GM18526 (cell line): ENCODE data around the gene TMEM184B.

ENCODE experiments used
- POLR2A ChIP-seq: IDR thresholded peaks from 3 replicates; pipeline ENCODE4 v1.6.1; 2011; ENCODE audit not compliant: insufficient read length; ENCODE audit errors: extremely low read depth

TMEM184B gene

DNA sequence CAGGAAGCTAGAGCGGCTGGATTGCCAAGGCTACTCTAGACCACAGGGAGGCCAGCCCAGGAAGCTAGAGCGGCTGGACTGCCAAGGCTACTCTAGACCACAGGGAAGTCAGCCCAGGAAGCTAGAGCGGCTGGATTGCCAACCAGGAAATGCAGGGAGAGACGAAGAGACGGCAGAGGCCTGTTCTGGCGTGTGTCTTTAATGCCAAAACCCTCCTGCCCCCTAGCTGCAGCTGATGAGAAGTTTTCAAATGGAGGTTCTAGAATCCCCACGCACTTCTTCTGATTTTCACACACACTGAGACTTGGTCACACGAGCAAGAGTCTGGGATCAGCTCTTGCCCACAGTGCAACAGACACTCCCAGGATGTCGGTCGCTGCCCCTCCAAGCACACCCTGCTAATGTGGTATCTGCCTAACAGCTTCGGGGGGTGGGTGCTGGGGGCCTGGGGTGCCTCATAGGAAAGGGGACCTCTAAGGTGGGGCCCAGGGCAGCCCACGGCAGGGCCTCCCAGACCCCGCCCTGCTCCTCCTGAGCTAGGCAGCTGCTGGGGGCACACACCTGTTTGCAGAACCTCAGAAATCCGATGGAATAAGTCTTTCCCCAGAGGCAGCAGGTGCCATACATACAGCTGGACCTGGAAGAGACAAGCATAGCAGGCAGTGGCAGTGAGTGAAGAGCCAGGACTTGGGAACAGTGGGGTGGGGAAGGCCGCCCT, 42.5 kb downstream of the TMEM184B start:
- no peak for TF ChIP-seq POLR2A

DNA sequence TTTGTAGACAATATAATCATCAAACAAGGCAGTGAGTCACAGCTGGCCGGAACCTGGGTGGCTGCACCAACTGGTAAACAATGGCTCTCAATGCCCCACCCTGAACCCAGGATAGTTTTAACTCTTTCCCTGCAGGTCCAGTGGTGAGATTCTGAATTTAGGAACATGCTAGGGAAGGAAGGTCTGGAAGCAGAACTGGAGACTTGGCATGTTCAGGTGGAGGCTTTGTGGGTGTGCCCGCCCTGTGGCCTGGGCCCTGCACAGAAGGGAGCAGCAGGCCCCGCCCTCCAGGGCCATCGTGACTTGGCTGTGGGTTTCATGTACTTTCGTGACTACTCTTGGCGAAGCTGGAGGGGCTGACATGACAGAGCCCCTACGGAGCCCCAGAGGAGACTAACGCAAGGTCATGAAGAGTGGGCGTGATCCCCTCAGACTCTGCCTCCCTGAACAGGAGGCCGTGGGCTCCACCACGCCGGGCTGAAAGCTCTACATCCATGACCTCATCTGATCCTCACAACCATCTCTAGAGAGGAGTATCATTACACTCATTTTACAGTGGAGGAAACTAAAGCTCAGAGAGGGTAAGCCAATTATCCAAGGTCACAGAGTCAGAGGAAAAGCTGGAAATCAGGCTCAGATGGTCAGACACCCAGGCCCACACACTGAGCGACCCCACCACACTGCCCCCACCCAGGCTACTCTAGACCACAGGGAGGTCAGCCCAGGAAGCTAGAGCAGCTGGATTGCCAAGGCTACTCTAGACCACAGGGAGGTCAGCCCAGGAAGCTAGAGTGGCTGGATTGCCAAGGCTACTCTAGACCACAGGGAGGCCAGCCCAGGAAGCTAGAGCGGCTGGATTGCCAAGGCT, 43.7 kb downstream of the TMEM184B start:
- no peak for TF ChIP-seq POLR2A

DNA sequence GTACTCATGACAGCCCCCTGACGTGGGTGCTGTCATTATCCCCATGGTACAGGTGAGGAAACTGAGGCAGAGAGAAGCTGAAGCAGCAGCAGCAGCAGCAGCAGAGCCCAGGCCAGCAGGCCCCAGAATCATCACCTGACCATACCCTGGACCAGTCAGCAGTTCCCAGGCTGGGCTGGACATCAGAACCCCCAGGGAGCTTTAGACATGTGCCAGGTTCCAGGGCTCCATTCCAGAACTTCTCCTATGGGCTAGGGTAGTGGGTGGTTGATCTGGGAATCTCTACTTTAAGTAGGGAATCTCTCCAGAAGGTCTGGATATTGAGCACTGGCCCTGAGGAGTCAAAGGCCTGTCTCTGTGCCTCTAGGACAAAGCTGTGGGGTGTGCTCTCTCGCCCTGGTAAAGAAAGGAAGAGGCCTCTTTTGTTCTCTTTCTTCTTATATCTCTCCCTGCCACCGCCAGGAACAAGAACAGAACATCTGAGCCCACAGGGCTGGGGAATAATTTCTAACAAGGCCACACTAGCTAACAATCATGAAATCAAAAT, 44.4 kb downstream of the TMEM184B start:
- no peak for TF ChIP-seq POLR2A

DNA sequence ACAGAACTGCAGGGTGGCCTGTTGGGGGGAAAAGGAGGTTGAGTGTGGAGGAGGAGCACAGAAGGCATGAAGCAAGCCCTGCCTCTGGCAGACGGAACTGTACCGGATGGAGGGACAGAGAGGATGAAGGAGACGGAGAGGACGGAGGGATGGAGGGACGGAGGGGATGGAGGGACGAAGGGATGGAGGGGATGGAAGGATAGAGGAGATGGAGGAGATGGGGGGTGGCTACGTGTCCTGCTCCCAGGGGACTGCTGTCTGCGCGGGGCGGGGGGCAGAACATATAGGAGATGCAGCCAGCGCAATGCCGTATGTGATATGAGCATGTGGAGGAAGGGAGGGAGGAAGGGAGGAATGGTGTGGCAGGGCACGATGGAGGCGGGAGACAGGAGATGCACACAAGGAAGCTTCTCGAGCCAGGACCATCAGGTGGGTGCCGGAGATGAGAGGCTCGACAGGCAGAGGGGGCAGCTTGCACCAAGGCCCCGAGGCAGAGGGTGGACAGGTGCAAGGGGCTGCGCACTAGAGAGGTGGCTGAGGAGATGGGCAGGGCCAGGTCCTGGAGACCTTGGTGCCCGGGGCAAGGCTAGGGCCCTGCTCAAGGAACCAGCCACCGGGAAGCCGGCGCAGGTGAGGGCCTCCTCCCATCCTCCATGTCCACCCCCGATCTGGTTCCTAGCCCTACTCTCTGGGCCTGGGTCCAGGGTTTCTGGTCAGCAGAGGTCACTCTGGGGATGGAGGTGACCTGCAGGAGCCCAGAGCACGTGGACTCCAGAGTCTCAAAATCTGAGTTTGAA, 45.8 kb downstream of the TMEM184B start:
- no peak for TF ChIP-seq POLR2A

DNA sequence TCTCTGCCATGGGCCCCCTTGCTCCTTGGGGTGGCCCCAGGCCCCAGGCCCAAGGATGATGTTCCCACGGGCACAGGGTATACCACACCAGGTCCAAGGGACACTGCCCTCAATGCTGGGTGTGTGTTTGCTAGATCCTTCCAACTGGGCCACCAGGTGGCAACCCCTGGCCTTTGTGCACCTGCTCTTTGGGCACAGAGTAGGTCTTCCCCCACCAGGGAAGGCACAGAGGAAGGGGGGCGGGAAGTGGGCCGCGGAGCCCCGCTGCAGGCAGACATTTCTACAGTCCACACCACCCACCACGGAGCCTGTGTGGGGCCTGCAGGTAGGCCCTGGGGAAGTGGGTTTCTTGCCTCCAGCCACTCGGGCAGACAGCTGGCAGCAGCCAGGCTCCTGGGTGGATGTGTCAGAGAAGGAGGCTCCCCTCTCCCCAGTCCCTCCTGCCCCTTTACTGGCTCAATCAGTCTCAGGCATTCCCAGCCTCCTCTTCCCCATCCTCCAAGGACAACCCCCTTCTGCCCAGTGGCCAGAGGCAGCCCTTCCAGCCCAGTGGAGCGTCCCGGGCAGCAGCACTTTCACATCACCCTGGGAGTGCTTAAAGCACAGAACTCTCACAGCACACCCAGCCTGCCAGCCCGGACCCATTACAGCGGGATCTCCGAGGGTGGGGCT, 49.4 kb downstream of the TMEM184B start:
- TF ChIP-seq POLR2A, result no peak

DNA sequence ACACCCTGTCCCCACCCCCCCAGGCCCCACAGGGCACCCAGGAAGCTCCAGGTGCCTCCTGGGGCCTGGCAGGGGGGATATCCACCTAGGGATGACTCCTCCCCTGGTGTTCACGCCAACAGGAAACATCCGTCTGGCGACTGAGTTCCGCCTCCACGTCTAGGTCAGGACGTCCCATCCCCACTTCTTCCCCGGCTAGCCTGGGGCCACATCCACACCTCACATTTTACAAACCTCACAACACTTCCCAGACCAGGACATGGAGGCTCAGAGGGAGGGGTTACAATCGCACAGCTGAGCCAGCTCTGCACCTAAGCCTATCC, 50.1 kb downstream of the TMEM184B start:
- no peak for TF ChIP-seq POLR2A

DNA sequence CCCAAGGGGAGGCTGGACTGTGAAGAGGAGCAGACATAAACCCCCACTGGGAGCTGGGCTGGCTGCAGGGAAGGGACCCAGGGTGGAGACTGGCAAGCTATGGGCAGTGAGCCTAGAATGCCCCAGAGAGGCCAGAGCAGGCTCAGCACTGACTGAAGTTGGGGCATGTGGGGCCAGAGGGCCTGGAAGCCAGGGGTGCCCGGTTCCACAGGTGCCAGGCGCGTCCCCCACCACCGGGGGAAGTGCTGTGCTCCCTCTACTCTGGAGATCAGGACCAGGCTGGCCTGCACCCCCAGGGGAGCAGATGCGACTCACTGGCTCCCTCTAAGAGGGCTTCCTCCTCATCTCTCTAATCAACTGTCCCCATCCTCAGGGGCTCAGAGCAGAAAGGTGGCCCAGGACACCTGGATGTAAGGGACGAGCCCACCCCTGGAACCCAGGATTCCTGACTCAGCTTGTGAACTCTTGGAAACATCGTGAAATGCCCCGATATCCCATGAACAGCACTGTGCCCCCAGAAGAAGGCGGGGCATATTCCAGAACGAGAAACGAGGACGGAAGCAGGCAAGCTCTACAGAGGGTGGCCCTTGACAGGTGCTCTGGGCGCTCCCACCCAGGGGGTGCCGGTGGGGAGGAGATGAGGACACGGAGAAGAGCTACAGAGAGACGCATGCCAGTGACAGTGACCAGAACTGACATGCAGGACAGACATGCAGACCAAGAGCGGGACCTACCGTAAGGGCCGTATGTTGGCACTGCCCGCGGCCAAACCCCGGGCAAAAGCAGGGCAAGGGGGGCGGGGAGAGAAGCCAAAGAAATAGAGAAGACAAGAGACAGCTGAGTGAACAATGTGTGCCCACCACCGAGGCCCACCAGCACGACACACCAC, 50.7 kb downstream of the TMEM184B start:
- no peak for TF ChIP-seq POLR2A

DNA sequence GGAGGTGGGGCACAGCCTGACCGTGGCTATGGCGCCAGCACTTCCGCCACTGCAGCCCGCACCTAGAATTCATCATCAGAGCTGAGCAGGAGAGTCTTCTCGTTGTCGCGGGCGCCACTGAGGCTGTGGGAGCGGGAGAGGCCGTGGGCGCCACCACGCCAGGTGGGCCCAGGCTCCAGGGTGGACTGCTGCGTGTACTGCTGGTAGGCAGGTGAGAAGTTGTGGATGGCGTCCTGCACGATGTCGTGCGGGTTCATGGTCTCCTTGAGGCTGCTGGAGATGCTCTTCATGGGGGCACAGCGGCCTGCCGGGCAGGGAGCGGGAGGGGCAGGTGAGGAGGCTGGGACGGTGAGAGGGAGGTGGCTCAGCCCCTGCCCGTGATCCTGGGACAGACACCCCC, 51.4 kb downstream of the TMEM184B start:
- TF ChIP-seq POLR2A, result no peak

DNA sequence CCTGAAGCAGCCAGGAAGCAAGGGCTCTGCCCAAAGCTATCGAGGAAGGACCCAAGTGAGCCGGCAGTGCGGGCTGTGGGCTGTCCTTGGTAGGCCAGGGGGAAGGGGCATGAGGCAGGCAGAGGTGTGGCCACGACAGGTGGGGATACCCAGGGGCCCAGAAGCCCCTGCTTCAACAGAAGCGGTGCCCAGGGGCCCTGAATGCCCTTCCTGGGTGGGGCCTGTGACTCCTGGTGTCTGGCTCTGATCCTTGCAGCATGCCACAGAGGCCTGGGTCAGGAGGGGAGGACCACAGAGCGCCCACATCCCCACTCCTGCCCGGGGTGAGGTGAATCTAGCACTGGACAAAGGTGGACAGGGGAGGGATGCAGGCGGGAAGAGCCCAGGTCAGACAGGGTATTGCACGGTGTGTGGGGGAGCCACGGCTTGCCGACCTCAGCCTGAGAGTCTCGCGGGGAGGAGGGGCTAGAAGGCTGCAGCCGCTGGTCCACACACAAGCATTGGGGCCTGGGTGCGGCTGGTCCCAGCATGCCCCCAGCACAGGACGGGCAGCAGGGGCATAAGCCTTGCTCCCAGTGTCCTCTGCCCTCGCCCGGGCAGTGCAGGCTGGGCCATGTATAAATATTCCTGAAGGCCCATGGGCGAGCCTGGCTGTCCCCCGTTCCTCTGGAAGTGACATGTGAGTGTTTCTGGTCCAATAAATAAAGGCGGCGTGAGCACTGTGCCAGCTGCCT, 52.0 kb downstream of the TMEM184B start:
- TF ChIP-seq POLR2A, result no peak

DNA sequence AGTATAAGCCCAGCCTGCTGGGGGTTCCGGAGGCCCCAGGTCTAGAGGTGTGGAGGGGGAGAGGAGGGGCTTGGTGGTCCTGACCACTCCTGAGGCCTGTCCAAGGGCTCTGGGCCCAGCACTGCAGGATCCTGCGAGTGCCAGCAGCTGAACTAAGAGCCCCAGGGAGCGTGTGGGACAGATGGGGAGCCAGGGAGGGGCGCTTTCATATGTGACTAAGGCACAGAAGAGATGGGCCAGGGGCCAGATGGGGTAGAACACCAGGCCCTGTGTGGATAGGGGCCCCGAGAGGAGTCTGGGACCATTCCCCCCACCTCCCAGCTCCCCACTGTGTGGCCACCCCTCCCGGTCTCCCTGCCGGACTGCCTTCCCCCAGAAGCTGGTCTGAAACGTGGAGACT, 52.6 kb downstream of the TMEM184B start:
- TF ChIP-seq POLR2A, result no peak

DNA sequence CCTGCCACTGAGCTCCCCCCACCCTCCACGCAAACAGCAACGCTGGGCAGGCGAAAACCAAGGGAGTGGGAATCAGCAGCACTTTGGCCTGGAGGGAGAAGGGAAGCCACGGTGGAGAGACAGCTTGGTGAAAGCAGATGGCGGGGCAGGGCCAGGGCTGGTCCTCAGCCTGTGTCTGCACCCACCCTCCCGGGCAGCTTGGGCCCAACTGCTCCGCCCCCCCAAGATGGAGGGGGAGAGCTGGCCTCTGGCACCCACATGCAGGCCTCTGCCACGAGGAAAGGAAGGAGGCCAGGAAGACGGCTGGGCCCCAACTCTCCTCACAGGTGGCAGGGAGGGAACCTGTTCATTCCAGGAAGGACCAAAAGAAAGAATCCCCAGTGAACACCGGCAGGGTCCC, 53.2 kb downstream of the TMEM184B start:
- TF ChIP-seq POLR2A, result no peak

DNA sequence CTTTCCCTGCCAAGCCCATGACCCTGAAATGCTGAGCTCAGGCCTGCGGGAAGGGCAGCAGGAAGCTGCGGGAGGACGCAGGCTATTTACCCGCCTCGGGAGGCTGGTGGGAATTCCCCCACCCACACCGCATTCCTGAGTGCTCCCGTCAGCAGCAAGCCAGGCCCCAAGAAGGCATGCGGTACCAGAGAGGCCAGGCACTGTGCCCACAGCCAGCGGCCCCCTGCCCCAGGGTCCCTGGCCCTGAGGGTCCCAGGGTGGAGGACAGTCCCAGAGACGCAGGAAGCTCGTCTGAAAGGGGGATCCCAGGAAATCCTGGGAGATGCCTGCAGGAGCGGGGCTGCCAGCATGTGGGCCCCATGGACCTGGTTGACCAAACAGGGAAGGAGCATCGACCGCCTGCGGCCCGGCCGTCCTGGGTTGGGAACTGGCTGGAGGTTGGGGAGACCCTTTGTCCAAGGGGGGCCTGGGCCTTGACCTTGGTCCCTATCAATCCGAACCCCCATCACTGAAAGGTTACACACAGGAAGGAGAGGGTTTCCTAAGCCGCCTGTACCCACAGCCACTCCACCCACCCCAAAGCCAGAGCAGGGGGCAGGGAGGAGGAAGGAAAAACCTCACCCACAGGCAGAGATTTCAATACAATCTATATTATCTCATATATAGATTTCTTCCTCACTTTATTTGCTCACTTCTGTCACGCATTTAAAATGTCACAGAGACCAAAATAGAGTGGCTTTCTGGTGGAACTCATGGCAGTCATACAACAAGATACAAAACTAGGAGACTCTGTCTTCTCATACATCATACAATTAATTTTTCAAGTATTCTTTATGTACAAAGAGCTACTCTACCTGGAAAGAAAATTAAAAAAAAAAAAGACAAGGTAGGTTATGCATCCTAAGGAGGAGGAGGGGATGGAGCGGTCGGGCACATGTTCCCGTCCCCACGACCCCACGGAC, 53.9 kb downstream of the TMEM184B start:
- no peak for TF ChIP-seq POLR2A
